ENCODE data around the gene USP25.

- TF ChIP-seq CTCF (IDR thresholded peaks at IDR 0.05; ENCODE audit: low read depth, low read length) (no peak), EZH2phosphoT487 (IDR thresholded peaks at IDR 0.05; ENCODE audit: low read depth) (no peak)
These were observed 25.9 kb upstream of the USP25 start for GRCh38 chr21:15703932-15704331.

Measured in OCI-LY3 (cell line).